Astrocyte (in vitro differentiated cells and primary cell): ENCODE results near the gene HBM.

Source experiments
- EZH2 ChIP-seq: IDR thresholded peaks from 2 replicates; pipeline ENCODE4 v1.6.1; 2012; ENCODE audit warnings: mild to moderate bottlenecking, low read length, inconsistent platforms; ENCODE audit not compliant: insufficient read depth
- TF ChIP-seq, protein P1 (sequence below): IDR thresholded peaks from 2 replicates; pipeline ENCODE4 v1.5.1; 2011; ENCODE audit warnings: low read depth, mild to moderate bottlenecking, inconsistent platforms, low read length, moderate library complexity; ENCODE audit not compliant: insufficient read depth

DNA sequence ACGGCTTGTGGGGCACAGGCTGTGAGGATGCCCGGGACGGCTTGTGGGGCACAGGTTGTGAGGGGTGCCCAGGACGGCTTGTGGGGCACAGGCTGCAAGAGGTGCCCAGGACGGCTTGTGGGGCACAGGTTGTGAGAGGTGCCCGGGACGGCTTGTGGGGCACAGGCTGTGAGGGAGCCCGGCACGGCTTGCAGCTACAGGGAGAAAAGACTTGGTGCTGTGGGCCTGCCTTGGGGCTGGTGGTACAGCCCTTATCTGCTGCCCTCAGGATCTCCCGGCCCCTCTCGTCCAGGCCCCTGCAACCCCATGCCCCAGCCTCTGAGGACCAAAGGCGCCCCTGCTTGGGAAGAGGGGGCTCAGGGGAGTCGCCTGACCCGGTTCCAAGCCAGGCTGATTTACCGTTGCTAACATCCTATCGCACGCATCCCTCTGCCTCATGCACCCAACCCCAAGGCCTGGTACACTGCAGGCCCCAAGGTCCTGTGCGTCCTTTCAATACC is 5.0 kb upstream of the HBM start:
- TF ChIP-seq, protein P1, sequence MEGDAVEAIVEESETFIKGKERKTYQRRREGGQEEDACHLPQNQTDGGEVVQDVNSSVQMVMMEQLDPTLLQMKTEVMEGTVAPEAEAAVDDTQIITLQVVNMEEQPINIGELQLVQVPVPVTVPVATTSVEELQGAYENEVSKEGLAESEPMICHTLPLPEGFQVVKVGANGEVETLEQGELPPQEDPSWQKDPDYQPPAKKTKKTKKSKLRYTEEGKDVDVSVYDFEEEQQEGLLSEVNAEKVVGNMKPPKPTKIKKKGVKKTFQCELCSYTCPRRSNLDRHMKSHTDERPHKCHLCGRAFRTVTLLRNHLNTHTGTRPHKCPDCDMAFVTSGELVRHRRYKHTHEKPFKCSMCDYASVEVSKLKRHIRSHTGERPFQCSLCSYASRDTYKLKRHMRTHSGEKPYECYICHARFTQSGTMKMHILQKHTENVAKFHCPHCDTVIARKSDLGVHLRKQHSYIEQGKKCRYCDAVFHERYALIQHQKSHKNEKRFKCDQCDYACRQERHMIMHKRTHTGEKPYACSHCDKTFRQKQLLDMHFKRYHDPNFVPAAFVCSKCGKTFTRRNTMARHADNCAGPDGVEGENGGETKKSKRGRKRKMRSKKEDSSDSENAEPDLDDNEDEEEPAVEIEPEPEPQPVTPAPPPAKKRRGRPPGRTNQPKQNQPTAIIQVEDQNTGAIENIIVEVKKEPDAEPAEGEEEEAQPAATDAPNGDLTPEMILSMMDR: no peak
- TF ChIP-seq EZH2: no peak
